CD4-positive, alpha-beta T cell (primary cell): ENCODE results near the gene TESK1. TPM values are rescaled to one million over a fixed set of nuclear protein-coding genes. Genes with fewer than 3 reads are reported as not detected.

Source experiments
- ATAC-seq: fragments of 200-7000 bp; cut with Tn5 transposase; one replicate; pipeline ENCODE4 v1.10.0; 2022; ENCODE audit warnings: mild to moderate bottlenecking; ENCODE audit not compliant: poor library complexity
- CTCF ChIA-PET: fragments of 350-600 bp; sonication (Branson Sonifier 250); formaldehyde crosslinking; loops from one replicate; lab custom pipeline; 2021; ENCODE audit warnings: antibody characterized with exemption, inconsistent platforms; lab: Charles Lee
- POLR2A ChIA-PET: fragments of 350-600 bp; sonication (Branson Sonifier 250); formaldehyde crosslinking; loops from one replicate; lab custom pipeline; 2021; ENCODE audit warnings: antibody characterized with exemption, inconsistent platforms; lab: Charles Lee
- DNase-seq, 14 experiments: peaks; one replicate each; pipeline ENCODE4 v3.0.0-alpha.2; 2013 to 2020; ENCODE audit warnings: mixed read lengths in 2 of 14
- H3K27ac ChIP-seq, 2 donors: one replicate each; pipeline versions ENCODE4 v1.5.1 to v1.7.0; 2013; ENCODE audit warnings: low read length in 2 of 2, low read depth in 1 of 2, mild to moderate bottlenecking in 1 of 2
- H3K27me3 ChIP-seq, 2 experiments: 1 replicate in 1 of 2; 2 replicates in 1 of 2; pipeline versions ENCODE4 v1.6.1 to v1.7.0; 2013; ENCODE audit warnings: low read length in 2 of 2, control low read depth in 1 of 2, mild to moderate bottlenecking in 1 of 2, moderate library complexity in 1 of 2; ENCODE audit not compliant: insufficient read depth in 2 of 2, control insufficient read depth in 1 of 2
- H3K36me3 ChIP-seq: one replicate; pipeline ENCODE4 v1.6.1; 2013; ENCODE audit warnings: low read length, control low read depth; ENCODE audit not compliant: insufficient read depth
- H3K4me1 ChIP-seq: one replicate; pipeline ENCODE4 v1.6.1; 2013; ENCODE audit warnings: low read length, control low read depth; ENCODE audit not compliant: insufficient read depth
- H3K4me3 ChIP-seq: one replicate; pipeline ENCODE4 v1.5.1; 2013; ENCODE audit warnings: mild to moderate bottlenecking, low read length, moderate library complexity
- H3K9me3 ChIP-seq, 2 experiments: 1 replicate in 1 of 2; 2 replicates in 1 of 2; pipeline versions ENCODE4 v1.6.1 to v1.7.0; 2013; ENCODE audit warnings: low read length in 2 of 2, mild to moderate bottlenecking in 2 of 2, control low read depth in 1 of 2, moderate library complexity in 1 of 2; ENCODE audit not compliant: control insufficient read depth in 1 of 2, insufficient read depth in 1 of 2
- H3K27ac Mint-ChIP-seq: one replicate; pipeline ENCODE4 v1.8.0; 2020; ENCODE audit warnings: mixed read lengths
- H3K27me3 Mint-ChIP-seq: one replicate; pipeline ENCODE4 v1.8.0; 2021; ENCODE audit warnings: mixed read lengths
- H3K36me3 Mint-ChIP-seq: one replicate; pipeline ENCODE4 v1.8.0; 2021; ENCODE audit warnings: low read depth, mixed read lengths
- H3K4me1 Mint-ChIP-seq: one replicate; pipeline ENCODE4 v1.8.0; 2021; ENCODE audit warnings: low read depth, mixed read lengths
- H3K4me3 Mint-ChIP-seq: one replicate; pipeline ENCODE4 v1.8.0; 2020; ENCODE audit warnings: mild to moderate bottlenecking, mixed read lengths
- H3K9me3 Mint-ChIP-seq: one replicate; pipeline ENCODE4 v1.8.0; 2020; ENCODE audit warnings: mixed read lengths
- CTCF ChIP-seq: fragments of 200-600 bp; IDR thresholded peaks from one replicate; pipeline ENCODE4 v1.8.0; 2022; ENCODE audit warnings: antibody characterized with exemption, mild to moderate bottlenecking
- intact Hi-C, 2 experiments: fragments of 100-400 bp; cut with DNase I in 1 of 2; cut with micrococcal nuclease in 1 of 2; formaldehyde crosslinking; loops; one replicate each; pipeline versions ENCODE4 v1.15.1 to v1.9.0; 2023 to 2025; cut with DNase I, micrococcal nuclease
- total RNA-seq, 174 experiments: library from RNA in 2 of 174; stranded (reverse) in 2 of 174; gene quantifications; one replicate each; pipeline ENCODE4 v1.2.3 and lab custom pipeline; 2021 to 2026

TESK1 gene
- total RNA-seq, 2 experiments from 2014 or later: 18.5 to 18.6 TPM

- no peak for TF ChIP-seq CTCF
- Mint-ChIP-seq H3K9me3 (no peaks in the 10 kb centered on the region), H3K4me1 (no peaks in the 10 kb centered on the region), H3K27me3 (no peaks in the 10 kb centered on the region), H3K36me3 (peaks cover 5% of the 10 kb centered on the region), H3K27ac (no peak overlapping the region), H3K4me3 (no peak overlapping the region)
- H3K27me3 ChIP-seq: no peaks in the 10 kb centered on the region
- H3K4me3 ChIP-seq: no peak overlapping the region
- H3K36me3 ChIP-seq: no peaks in the 10 kb centered on the region
- no peak overlapping the region for H3K27ac ChIP-seq
- ChIA-PET POLR2A (no interaction called here), CTCF (interaction anchor here (0.6 kb wide), 1 partner anchor 13 kb away, joined by 3 read pairs; no protein-coding TSS in a partner anchor)
- no peaks in the 10 kb centered on the region for H3K4me1 ChIP-seq
- ATAC-seq (no peak), DNase-seq (no peak)
- H3K9me3 ChIP-seq: no peaks in the 10 kb centered on the region
- intact Hi-C loops: no loop called here
These were observed 41.9 kb upstream of the TESK1 start for GRCh38 chr9:35562895-35563780.

- ChIA-PET POLR2A (no interaction called here), CTCF (no interaction called here)
- Mint-ChIP-seq H3K4me3 (no peak overlapping the region), H3K9me3 (no peaks in the 10 kb centered on the region), H3K27me3 (no peaks in the 10 kb centered on the region), H3K27ac (no peak overlapping the region), H3K4me1 (no peaks in the 10 kb centered on the region), H3K36me3 (peaks cover 5% of the 10 kb centered on the region)
- H3K4me1 ChIP-seq: no peaks in the 10 kb centered on the region
- DNase-seq: no peak
- no peak overlapping the region for H3K4me3 ChIP-seq
- intact Hi-C loops: no loop called here
- H3K9me3 ChIP-seq: no peaks in the 10 kb centered on the region
- H3K27ac ChIP-seq: no peak overlapping the region
- no peak for TF ChIP-seq CTCF
- no peaks in the 10 kb centered on the region for H3K36me3 ChIP-seq
- no peak for ATAC-seq
- no peaks in the 10 kb centered on the region for H3K27me3 ChIP-seq
These were observed 41.3 kb upstream of the TESK1 start for GRCh38 chr9:35563791-35564197.

GRCh38 chr9:35564658-35565061 is 40.4 kb upstream of the TESK1 start:
- H3K9me3 Mint-ChIP-seq: no peaks in the 10 kb centered on the region
- Histone ChIP-seq H3K27ac (no peak overlapping the region), H3K4me1 (no peaks in the 10 kb centered on the region), H3K4me3 (no peak overlapping the region), H3K9me3 (no peaks in the 10 kb centered on the region), H3K36me3 (no peaks in the 10 kb centered on the region), H3K27me3 (no peaks in the 10 kb centered on the region)
- no peaks in the 10 kb centered on the region for H3K27me3 Mint-ChIP-seq
- ChIA-PET POLR2A (no interaction called here), CTCF (no interaction called here)
- H3K4me3 Mint-ChIP-seq: no peak overlapping the region
- H3K36me3 Mint-ChIP-seq: peaks cover 5% of the 10 kb centered on the region
- H3K4me1 Mint-ChIP-seq: peaks cover 1% of the 10 kb centered on the region
- no peak for ATAC-seq
- no peak for DNase-seq
- no peak overlapping the region for H3K27ac Mint-ChIP-seq
- intact Hi-C loops: no loop called here
- no peak for TF ChIP-seq CTCF
